ENCODE measurements around the gene LCN6. TPM values are rescaled to one million over a fixed set of nuclear protein-coding genes. Genes with fewer than 3 reads are reported as not detected.

The LCN6 gene
- total RNA-seq, 1 experiment from 2014 or later: not detected

- CTCF ChIA-PET: no interaction called here
- Mint-ChIP-seq H3K4me3 (ENCODE audit: unreplicated experiment) (no peak overlapping the region), H3K4me1 (ENCODE audit: low read depth, unreplicated experiment) (no peaks in the 10 kb centered on the region), H3K27me3 (ENCODE audit: insufficient read depth, unreplicated experiment) (no peaks in the 10 kb centered on the region), H3K36me3 (ENCODE audit: insufficient read depth, unreplicated experiment) (peaks cover 6% of the 10 kb centered on the region), H3K9me3 (ENCODE audit: unreplicated experiment) (no peaks in the 10 kb centered on the region), H3K27ac (ENCODE audit: unreplicated experiment) (no peak overlapping the region)
- Histone ChIP-seq H3K9me3 (no peaks in the 10 kb centered on the region), H3K4me1 (no peaks in the 10 kb centered on the region), H3K27me3 (replicated peaks; ENCODE audit: control insufficient read depth, insufficient read depth, low read length) (no peaks in the 10 kb centered on the region), H3K36me3 (ENCODE audit: control insufficient read depth, insufficient read depth, low read length) (no peaks in the 10 kb centered on the region), H3K4me3 (ENCODE audit: low read depth, low read length) (no peak overlapping the region)
- intact Hi-C loops (cut with micrococcal nuclease; ENCODE audit: unreplicated experiment): no loop called here
- TF ChIP-seq, protein P1, sequence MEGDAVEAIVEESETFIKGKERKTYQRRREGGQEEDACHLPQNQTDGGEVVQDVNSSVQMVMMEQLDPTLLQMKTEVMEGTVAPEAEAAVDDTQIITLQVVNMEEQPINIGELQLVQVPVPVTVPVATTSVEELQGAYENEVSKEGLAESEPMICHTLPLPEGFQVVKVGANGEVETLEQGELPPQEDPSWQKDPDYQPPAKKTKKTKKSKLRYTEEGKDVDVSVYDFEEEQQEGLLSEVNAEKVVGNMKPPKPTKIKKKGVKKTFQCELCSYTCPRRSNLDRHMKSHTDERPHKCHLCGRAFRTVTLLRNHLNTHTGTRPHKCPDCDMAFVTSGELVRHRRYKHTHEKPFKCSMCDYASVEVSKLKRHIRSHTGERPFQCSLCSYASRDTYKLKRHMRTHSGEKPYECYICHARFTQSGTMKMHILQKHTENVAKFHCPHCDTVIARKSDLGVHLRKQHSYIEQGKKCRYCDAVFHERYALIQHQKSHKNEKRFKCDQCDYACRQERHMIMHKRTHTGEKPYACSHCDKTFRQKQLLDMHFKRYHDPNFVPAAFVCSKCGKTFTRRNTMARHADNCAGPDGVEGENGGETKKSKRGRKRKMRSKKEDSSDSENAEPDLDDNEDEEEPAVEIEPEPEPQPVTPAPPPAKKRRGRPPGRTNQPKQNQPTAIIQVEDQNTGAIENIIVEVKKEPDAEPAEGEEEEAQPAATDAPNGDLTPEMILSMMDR (IDR thresholded peaks at IDR 0.05; ENCODE audit: insufficient read depth in 1 of 2, low read depth in 1 of 2, low read length in 1 of 2, severe bottlenecking in 1 of 2, unreplicated experiment in 1 of 2): no peak
- no peak for DNase-seq
- no TSS peak for BruUV-seq (replicated peaks)
- POLR2A ChIA-PET: no interaction called here
These were observed 13.4 kb downstream of the LCN6 start for GRCh38 chr9:136734837-136735496.

- Histone ChIP-seq H3K4me1 (no peaks in the 10 kb centered on the region), H3K36me3 (ENCODE audit: control insufficient read depth, insufficient read depth, low read length) (no peaks in the 10 kb centered on the region), H3K9me3 (no peaks in the 10 kb centered on the region), H3K27me3 (replicated peaks; ENCODE audit: control insufficient read depth, insufficient read depth, low read length) (no peaks in the 10 kb centered on the region), H3K4me3 (ENCODE audit: low read depth, low read length) (no peak overlapping the region)
- BruUV-seq (replicated peaks): no TSS peak
- ChIA-PET CTCF (no interaction called here), POLR2A (no interaction called here)
- H3K9me3 Mint-ChIP-seq (ENCODE audit: unreplicated experiment): no peaks in the 10 kb centered on the region
- peaks cover 11% of the 10 kb centered on the region for H3K36me3 Mint-ChIP-seq (ENCODE audit: insufficient read depth, unreplicated experiment)
- H3K4me1 Mint-ChIP-seq (ENCODE audit: low read depth, unreplicated experiment): no peaks in the 10 kb centered on the region
- no peak for DNase-seq
- no peaks in the 10 kb centered on the region for H3K27me3 Mint-ChIP-seq (ENCODE audit: insufficient read depth, unreplicated experiment)
- intact Hi-C loops (cut with micrococcal nuclease; ENCODE audit: unreplicated experiment): no loop called here
- H3K4me3 Mint-ChIP-seq (ENCODE audit: unreplicated experiment): no peak overlapping the region
- H3K27ac Mint-ChIP-seq (ENCODE audit: unreplicated experiment): no peak overlapping the region
- TF ChIP-seq, protein P1 (IDR thresholded peaks at IDR 0.05; ENCODE audit: insufficient read depth in 1 of 2, low read depth in 1 of 2, low read length in 1 of 2, severe bottlenecking in 1 of 2, unreplicated experiment in 1 of 2): no peak
These were observed 14.7 kb downstream of the LCN6 start for GRCh38 chr9:136733611-136734010.

DNA sequence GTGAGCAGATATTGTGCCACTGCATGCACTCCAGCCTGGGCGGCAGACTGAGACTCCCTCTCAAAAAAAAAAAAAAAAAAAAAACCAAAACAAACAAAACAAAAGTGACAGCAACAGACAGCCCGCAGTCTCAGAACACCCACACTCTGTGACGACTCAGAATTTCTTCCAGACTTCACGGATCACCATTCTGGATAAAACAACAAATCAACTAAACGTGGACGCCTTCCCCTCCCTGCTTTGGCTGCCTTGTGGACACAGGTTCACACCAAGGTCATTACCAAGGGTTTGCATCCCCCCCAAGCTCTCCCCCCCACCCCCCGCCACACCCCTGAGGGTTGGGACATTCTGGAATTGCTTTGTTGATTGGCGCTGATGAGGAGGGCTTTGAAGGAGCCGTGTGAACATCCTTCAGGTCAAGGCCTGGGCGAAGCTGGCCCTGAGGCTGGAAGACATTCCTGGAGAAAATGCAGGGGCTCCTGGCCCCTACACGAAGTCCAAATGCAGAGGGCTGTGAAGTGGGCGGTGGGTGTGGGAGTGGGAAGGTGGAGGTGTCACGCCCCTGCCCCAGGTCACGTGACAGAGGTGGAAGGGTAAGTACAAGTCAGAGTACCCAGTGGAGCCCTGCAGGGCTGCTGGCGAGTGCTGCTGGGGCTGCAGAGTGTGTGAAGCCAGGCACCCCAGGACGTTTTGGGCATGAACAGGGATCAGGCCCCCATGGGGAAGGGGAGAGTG lies 15.7 kb downstream of the LCN6 start:
- Mint-ChIP-seq H3K4me3 (ENCODE audit: unreplicated experiment) (no peak overlapping the region), H3K36me3 (ENCODE audit: insufficient read depth, unreplicated experiment) (peaks cover 21% of the 10 kb centered on the region), H3K27ac (ENCODE audit: unreplicated experiment) (no peak overlapping the region), H3K4me1 (ENCODE audit: low read depth, unreplicated experiment) (no peaks in the 10 kb centered on the region), H3K27me3 (ENCODE audit: insufficient read depth, unreplicated experiment) (no peaks in the 10 kb centered on the region), H3K9me3 (ENCODE audit: unreplicated experiment) (no peaks in the 10 kb centered on the region)
- ChIA-PET CTCF (no interaction called here), POLR2A (interaction anchor here (0.6 kb wide), 1 partner anchor 444 kb away, joined by 3 read pairs; no protein-coding TSS in a partner anchor)
- H3K27me3 ChIP-seq (replicated peaks; ENCODE audit: control insufficient read depth, insufficient read depth, low read length): no peaks in the 10 kb centered on the region
- H3K9me3 ChIP-seq: no peaks in the 10 kb centered on the region
- H3K4me3 ChIP-seq (ENCODE audit: low read depth, low read length): no peak overlapping the region
- intact Hi-C loops (cut with micrococcal nuclease; ENCODE audit: unreplicated experiment): no loop called here
- BruUV-seq (replicated peaks): no TSS peak
- no peaks in the 10 kb centered on the region for H3K4me1 ChIP-seq
- no peaks in the 10 kb centered on the region for H3K36me3 ChIP-seq (ENCODE audit: control insufficient read depth, insufficient read depth, low read length)
- no peak for DNase-seq
- TF ChIP-seq, protein P1 (IDR thresholded peaks at IDR 0.05; ENCODE audit: insufficient read depth in 1 of 2, low read depth in 1 of 2, low read length in 1 of 2, severe bottlenecking in 1 of 2, unreplicated experiment in 1 of 2): no peak
